Measurements from ENCODE around the gene NDUFS7.

Gene NDUFS7

GRCh38 chr19:1399745-1400144, 16.0 kb downstream of the NDUFS7 start:
- no peak for DNase-seq (ENCODE audit: low spot score)
- no peak for TF ChIP-seq CTCF (IDR thresholded peaks at IDR 0.05; ENCODE audit: extremely low read depth, missing control alignments)

- no peak for TF ChIP-seq CTCF (IDR thresholded peaks at IDR 0.05; ENCODE audit: extremely low read depth, missing control alignments)
- peak; percentile 72 for DNase-seq (ENCODE audit: low spot score)
Measured at GRCh38 chr19:1400281-1401137, 16.8 kb downstream of the NDUFS7 start.

- peak; percentile 95 for DNase-seq (ENCODE audit: low spot score)
- TF ChIP-seq CTCF (IDR thresholded peaks at IDR 0.05; ENCODE audit: extremely low read depth, missing control alignments): peak; percentile 70
Measured at GRCh38 chr19:1401138-1401888, 17.6 kb downstream of the NDUFS7 start, which contains the start of gene GAMT. Gene GAMT, minus strand, starts transcription at chr19:1401542. Its CDS starts 66 bp downstream, at chr19:1401476.

- no peak for TF ChIP-seq CTCF (IDR thresholded peaks at IDR 0.05; ENCODE audit: extremely low read depth, missing control alignments)
- DNase-seq (ENCODE audit: low spot score): no peak
Measured at GRCh38 chr19:1401889-1402217, 18.1 kb downstream of the NDUFS7 start.

GRCh38 chr19:1402411-1403070, 18.8 kb downstream of the NDUFS7 start:
- DNase-seq (ENCODE audit: low spot score): no peak
- no peak for TF ChIP-seq CTCF (IDR thresholded peaks at IDR 0.05; ENCODE audit: extremely low read depth, missing control alignments)

GRCh38 chr19:1406774-1407527, 23.2 kb downstream of the NDUFS7 start:
- peak; percentile 100 for DNase-seq (ENCODE audit: low spot score)
- TF ChIP-seq CTCF (IDR thresholded peaks at IDR 0.05; ENCODE audit: extremely low read depth, missing control alignments): peak; percentile 4
